Measurements from ENCODE around the gene SPATA9.
A peak's percentile ranks its signal among the peaks of the same experiment; 100 is the strongest.
"Not testable (repeated sequence)": the region's sequence is repeated elsewhere in the genome, so short reads cannot be mapped to it uniquely, and the experiment has no call there.

Gene SPATA9

DNA sequence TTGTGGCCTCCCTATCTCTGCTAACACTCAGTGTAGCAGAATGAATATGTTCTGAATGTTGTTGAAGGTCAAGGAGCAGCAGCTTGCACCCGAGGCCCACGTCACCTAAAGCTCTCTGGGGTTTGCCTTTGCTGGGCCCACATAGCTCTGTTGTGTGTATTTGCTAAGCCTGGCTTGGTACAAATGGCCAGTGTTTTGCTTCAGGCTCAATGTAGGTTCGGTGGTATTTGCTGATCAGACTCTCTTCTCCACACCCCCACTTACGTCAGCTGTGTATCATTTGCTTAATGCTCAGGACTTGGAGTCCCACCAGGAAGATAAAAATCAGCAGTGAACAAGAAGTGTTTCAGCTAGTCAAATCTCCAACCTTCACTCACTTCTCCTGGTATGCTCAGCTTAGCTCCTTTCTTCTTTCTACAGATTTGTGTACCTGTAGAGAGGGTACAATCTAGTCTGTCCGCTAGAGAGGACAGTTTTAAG lies 41.0 kb downstream of the SPATA9 start:
- no peak for DNase-seq

DNA sequence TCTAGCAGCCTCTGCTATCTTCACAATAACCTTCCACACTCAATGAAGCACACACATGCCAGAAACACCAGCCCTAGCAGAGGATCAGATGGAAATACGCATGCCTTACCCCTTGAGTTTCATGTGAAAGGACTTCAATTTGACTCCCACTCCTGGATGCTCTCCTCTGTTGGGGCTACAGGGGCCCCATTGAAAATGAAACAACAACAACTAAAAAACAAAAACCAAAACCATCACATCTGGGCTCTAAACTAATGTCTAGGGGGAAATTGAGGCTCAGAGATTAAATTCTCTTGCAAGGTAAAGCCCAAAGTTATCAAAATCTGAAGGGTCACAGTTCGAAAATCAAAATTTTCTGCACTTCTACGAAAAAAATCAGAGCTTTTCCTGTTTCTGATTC lies 44.2 kb downstream of the SPATA9 start:
- no peak for DNase-seq

DNA sequence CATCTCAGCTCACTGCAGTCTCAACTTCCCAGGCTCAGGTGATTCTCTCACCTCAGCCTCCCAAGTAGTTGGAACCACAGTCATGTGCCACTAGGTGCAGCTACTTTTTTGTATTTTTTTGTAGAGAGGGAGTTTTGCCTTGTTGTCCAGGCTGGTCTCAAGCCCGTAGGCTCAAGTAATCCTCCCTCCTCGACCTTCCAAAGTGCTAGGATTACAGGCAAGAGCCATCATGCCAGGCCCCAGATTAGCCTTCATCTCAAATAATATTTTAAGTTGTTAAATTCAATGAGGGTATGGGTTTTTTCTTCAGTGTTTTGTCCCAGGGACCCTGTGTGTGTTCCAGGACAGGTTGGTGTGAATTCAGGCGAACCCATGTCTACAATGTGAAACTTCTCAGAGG lies 48.7 kb downstream of the SPATA9 start:
- DNase-seq = no peak

DNA sequence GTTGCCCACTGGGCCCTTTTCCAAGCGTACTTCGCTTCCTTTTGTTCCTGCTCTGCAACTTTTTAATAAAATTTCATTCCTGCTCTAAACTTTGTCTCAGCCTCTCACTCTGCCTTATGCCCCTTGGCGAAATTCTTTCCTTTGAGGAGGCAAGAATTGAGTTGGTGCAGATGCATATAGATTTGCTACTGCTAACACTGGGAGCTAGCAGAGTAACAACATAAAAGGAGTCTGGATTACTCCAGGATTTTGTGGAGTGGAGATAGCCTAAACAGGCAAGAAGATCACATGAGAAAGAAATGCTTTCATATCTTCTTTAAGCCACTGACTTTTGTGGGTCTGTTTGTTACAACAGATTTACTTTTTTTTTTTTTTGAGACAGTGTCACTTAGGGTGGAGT lies 49.1 kb downstream of the SPATA9 start:
- DNase-seq = no peak

DNA sequence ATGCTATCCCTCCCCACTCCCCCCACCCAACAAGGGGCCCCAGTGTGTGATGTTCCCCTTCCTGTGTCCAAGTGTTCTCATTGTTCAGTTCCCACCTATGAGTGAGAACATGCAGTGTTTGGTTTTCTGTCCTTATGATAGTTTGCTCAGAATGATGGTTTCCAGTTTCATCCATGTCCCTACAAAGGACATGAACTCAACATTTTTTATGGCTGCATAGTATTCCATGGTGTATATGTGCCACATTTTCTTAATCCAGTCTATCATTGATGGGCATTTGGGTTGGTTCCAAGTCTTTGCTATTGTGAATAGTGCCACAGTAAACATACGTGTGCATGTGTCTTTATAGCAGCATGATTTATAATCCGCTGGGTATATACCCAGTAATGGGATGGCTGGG lies 49.8 kb downstream of the SPATA9 start:
- not testable (repeated sequence) for DNase-seq

GRCh38 chr5:95631991-95632675 lies 50.7 kb downstream of the SPATA9 start:
- peak; percentile 76 for DNase-seq

DNA sequence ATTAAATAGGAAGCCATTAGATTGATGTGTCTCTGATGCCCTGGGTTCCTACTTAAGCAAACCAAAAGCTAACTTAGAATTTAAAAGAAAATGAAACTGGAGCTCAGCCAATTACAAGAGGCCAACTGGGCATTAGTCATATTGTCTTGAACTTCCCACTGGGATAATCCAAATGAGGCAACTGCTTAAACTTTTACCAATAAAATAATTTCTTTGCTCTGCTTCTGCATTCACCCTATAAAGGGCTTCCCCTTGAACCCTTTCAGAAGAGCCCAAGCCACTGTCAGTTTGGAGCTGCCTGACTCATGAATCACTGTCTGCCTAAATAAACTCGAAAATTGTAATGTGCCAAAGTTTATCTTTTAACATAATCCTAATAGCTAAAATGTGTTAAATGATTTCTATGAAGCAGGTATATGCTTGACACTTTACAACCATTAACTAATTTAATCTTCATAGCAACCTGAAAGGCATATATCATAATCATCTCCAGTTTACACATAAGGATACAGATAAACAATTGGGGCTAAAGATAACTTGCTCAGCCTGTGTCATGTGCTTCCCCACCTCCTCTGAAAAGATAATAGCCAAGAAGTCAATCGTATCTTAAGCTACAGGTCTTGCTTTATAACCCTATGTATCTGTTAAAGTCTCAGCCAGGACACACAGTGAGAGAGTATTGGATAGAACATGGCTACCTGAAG lies 51.4 kb downstream of the SPATA9 start:
- DNase-seq = peak; percentile 32

GRCh38 chr5:95630394-95630917 lies 52.3 kb downstream of the SPATA9 start:
- peak; percentile 9 for DNase-seq

DNA sequence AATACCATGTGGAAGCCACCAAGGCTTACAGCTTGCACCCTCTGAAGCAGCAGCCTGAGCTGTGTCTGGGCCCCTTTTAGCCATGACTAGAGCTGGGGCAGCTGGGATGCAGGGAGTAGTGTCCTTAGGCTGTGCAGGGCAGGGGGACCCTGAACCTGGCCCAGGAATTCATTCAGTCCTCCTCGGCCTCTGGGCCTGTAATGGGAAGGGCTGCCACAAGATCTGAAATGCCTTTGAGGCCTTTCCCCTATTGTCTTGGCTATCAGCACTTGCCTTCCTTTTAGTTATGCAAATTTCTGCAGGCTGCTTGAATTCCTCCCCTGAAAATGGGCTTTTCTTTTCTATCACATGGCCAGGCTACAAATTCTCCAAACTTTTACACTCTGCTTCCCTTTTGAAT lies 53.9 kb downstream of the SPATA9 start:
- DNase-seq = no peak

GRCh38 chr5:95627971-95628810 lies 54.6 kb downstream of the SPATA9 start:
- DNase-seq = no peak

- no peak for DNase-seq
Observed at GRCh38 chr5:95626701-95627100, 56.1 kb downstream of the SPATA9 start.

DNA sequence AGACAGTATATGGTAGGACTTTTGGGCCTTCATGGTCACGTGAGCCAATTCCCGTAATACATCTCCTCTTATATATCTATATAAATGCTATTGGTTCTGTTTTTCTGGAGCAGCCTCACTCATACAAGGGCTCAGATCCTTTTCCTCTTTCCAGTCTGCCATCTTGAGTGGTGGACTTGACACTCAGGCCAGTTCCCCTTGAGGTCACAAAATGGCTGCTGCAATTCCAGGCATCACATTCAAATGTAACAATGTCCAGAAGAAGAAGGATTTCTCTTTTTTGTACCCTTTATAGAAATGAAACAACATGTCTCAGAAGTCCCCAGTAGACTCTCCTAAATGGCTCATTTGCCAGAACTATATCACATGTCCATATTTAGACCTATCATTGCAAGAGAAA lies 58.4 kb downstream of the SPATA9 start:
- DNase-seq = peak; percentile 15

- DNase-seq = no peak
Observed at GRCh38 chr5:95623706-95624105, 59.1 kb downstream of the SPATA9 start.

DNA sequence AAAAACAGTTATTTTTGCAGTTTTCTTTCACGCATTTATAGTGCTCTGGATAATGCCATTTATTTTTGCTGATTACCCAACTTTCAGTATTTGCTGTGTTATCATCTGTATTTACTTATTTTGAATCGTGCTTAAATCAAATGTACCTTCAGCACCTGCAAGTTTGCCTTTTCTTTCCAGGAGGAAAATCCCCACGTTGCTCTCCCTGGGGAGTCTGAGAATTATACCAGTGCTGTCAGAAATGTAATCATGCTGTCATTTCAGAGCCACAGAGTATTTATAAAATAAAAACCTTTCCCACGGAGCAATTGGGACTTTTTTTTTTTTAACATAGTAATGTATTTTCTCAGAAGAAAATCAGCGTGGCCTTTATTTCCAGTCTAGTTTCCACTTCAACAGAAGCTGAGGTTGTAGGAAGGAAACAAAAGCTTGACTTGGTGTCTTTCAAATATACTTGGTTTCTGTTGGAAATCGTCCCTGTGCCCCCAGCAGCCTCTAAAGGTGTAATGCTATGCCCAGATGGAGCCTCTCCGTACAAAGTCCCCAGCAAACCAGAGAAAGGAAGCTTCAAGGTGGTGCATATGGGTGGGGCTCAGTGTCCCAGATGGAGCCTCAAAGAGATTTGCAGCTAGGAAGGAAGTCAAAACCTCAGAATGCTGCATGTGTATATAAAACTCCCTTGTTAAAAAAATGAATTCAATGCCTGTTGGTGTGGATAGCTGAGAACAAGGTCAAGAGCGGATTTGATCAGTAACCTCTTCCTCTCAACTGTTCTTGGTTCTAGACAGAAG lies 60.8 kb downstream of the SPATA9 start:
- peak; percentile 16 for DNase-seq

DNA sequence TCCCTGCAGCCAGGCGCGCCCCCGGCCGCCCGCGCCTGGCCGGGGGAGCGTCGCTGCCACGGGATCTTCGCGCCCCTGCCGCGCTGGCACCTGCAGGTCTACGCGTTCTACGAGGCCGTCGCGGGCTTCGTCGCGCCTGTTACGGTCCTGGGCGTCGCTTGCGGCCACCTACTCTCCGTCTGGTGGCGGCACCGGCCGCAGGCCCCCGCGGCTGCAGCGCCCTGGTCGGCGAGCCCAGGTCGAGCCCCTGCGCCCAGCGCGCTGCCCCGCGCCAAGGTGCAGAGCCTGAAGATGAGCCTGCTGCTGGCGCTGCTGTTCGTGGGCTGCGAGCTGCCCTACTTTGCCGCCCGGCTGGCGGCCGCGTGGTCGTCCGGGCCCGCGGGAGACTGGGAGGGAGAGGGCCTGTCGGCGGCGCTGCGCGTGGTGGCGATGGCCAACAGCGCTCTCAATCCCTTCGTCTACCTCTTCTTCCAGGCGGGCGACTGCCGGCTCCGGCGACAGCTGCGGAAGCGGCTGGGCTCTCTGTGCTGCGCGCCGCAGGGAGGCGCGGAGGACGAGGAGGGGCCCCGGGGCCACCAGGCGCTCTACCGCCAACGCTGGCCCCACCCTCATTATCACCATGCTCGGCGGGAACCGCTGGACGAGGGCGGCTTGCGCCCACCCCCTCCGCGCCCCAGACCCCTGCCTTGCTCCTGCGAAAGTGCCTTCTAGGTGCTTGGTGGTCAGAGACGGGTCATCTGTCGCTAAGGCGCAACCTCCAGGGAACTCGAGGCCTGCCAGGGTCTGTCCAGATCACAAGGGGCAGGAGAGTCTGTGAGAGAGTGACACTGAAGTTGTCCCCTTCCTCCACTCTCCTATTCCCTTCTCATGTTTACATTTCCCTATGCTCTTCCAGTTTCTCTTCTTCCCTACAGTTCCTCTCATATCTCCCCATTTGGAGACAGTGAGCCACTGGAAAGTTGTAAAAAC lies 61.6 kb downstream of the SPATA9 start:
- DNase-seq = no peak

- peak; percentile 48 for DNase-seq
Observed at GRCh38 chr5:95620030-95620869, 62.5 kb downstream of the SPATA9 start, which contains the start of gene GPR150. Gene GPR150 (plus strand): TSS chr5:95620087. CDS start chr5:95620276, 189 bp downstream.

DNA sequence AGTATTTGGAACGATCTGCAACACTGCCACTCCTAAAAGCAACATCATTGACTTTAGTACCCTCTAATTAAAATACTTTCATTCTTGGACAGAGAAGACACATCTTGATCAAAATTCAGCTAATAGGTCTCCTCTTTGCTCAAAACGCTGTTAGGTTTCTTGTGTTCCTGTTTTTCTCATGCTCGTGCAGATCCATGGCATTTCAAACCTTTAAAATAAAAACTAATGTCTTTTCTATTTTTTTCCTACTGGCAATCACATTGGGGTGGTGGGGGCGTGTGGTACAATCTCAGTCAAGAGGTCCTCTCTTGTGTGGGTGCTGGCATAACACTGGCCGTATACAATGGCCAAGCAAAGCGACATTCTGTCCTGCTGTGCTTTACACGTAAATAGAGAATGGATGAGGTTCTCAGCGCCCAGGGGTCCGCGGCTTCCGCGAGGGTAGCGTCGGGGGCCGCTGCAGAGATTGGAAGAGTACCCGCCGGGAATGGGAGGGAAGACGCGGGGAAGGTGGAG lies 63.2 kb downstream of the SPATA9 start:
- no peak for DNase-seq

DNA sequence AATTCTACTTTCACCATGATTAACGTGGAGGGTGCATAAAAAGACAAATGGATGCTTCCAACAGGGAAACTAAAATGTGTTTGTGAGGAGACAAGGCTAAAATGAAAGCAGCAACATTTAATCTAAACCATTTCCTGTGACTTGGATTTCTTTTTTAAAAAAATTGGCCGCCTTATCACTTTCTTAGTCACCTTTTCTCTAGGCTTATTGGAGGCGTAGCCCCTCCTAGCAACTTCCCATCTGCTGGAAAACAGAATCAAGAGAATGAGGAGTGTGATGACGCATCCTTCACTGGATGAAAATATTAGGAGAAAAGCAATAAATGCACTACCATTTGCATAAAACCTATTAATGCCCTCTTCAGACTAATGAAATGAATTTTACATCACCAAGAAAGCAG lies 63.7 kb downstream of the SPATA9 start:
- DNase-seq = no peak

GRCh38 chr5:95617057-95617456 lies 65.7 kb downstream of the SPATA9 start:
- peak; percentile 58 for DNase-seq

DNA sequence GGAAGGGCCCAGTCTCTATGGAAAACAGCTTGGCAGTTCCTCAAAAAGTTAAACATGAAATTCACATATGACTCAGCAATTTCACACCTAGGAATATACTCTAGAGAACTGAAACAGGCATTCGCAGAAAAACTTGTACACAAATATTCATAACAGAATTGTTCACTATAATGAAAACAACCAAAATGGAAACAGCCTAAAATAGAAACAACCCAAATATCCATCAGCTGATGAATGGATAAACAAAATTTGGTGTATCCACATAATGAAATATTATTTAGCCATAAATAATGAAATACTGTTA lies 67.7 kb downstream of the SPATA9 start:
- DNase-seq = peak; percentile 16

Data from MV-4-11 (cell line).